HepG2 (cell line): ENCODE data around the gene LSR. TPM values are rescaled to one million over a fixed set of nuclear protein-coding genes. Genes with fewer than 3 reads are reported as not detected.
A peak's percentile ranks its signal among the peaks of the same experiment; 100 is the strongest.

Source experiments
- CREB1 ChIP-seq, 2 experiments: fragments of 450-650 bp in 1 of 2; IDR thresholded peaks; 2 replicates each; pipeline ENCODE4 v1.6.1; 2016 to 2017; ENCODE audit warnings: control low read depth in 1 of 2, mild to moderate bottlenecking in 1 of 2, missing compliant biosample characterization in 1 of 2, missing genetic modification characterization in 1 of 2
- HES4 ChIP-seq: sonication (generic); formaldehyde crosslinking; IDR thresholded peaks from 2 replicates; pipeline ENCODE4 v1.9.0; 2021; ENCODE audit warnings: mild to moderate bottlenecking, missing genetic modification reagents, borderline replicate concordance
- HNRNPH1 ChIP-seq: fragments of 200-400 bp; formaldehyde crosslinking; optimal IDR thresholded peaks from 2 replicates; pipeline ENCODE3; 2017; ENCODE audit warnings: mild to moderate bottlenecking, low read depth, low read length
- IKZF1 ChIP-seq: fragments of 450-650 bp; IDR thresholded peaks from 2 replicates; pipeline ENCODE4 v1.7.1; 2016
- MED13 ChIP-seq: sonication (generic); formaldehyde crosslinking; IDR thresholded peaks from 2 replicates; pipeline ENCODE4 v1.5.0; 2020; ENCODE audit warnings: missing genetic modification reagents
- NCOA5 ChIP-seq: sonication (generic); formaldehyde crosslinking; IDR thresholded peaks from 2 replicates; pipeline ENCODE4 v1.4.0; 2020; ENCODE audit warnings: missing genetic modification reagents
- POLR2AphosphoS2 ChIP-seq: IDR thresholded peaks from 2 replicates; pipeline ENCODE4 v1.6.1; 2011; ENCODE audit warnings: low read depth, low read length, improper control_type of control experiment
- RAD51 ChIP-seq: fragments of 450-650 bp; IDR thresholded peaks from 2 replicates; pipeline ENCODE4 v1.6.1; 2016; ENCODE audit warnings: borderline replicate concordance
- REXO4 ChIP-seq: sonication (generic); formaldehyde crosslinking; IDR thresholded peaks from 2 replicates; pipeline ENCODE4 v1.8.0; 2022; ENCODE audit warnings: missing genetic modification reagents, mild to moderate bottlenecking, borderline replicate concordance
- SUZ12 ChIP-seq: fragments of 150-350 bp; IDR thresholded peaks from 2 replicates; pipeline ENCODE4 v1.6.1; 2014; ENCODE audit warnings: low read depth, low read length
- U2AF2 ChIP-seq: fragments of 200-400 bp; formaldehyde crosslinking; IDR thresholded peaks from 2 replicates; pipeline ENCODE4 v1.6.1; 2017; ENCODE audit warnings: low read depth, mild to moderate bottlenecking, low read length
- ZFP36L2 ChIP-seq: sonication (generic); formaldehyde crosslinking; IDR thresholded peaks from 2 replicates; pipeline ENCODE4 v1.4.0; 2020; ENCODE audit warnings: missing genetic modification reagents
- ZKSCAN5 ChIP-seq: sonication (generic); formaldehyde crosslinking; IDR thresholded peaks from 2 replicates; pipeline ENCODE4 v1.5.1; 2020; ENCODE audit warnings: mild to moderate bottlenecking, missing genetic modification reagents
- ZNF160 ChIP-seq: sonication (generic); formaldehyde crosslinking; IDR thresholded peaks from 2 replicates; pipeline ENCODE4 v1.8.0; 2022; ENCODE audit warnings: mild to moderate bottlenecking, inconsistent platforms, missing genetic modification reagents
- ZNF484 ChIP-seq: sonication (generic); formaldehyde crosslinking; IDR thresholded peaks from 2 replicates; pipeline ENCODE4 v1.5.1; 2020; ENCODE audit warnings: mild to moderate bottlenecking, low read depth, missing genetic modification reagents, borderline replicate concordance
- ZNF614 ChIP-seq: IDR thresholded peaks from 2 replicates; pipeline ENCODE4 v1.6.1; 2018; ENCODE audit warnings: missing biosample characterization, missing genetic modification reagents, inconsistent platforms, borderline replicate concordance
- ZNF674 ChIP-seq: sonication (generic); formaldehyde crosslinking; IDR thresholded peaks from 2 replicates; pipeline ENCODE4 v1.5.0; 2020; ENCODE audit warnings: low read depth, mild to moderate bottlenecking, missing genetic modification reagents
- ZNF773 ChIP-seq: sonication (generic); formaldehyde crosslinking; IDR thresholded peaks from 2 replicates; pipeline ENCODE4 v1.4.0; 2020; ENCODE audit warnings: missing genetic modification reagents, borderline replicate concordance
- ZSCAN30 ChIP-seq: sonication (generic); formaldehyde crosslinking; IDR thresholded peaks from 2 replicates; pipeline ENCODE4 v1.5.0; 2020; ENCODE audit warnings: mild to moderate bottlenecking, missing genetic modification reagents
- polyA plus RNA-seq, 8 experiments: library from polyadenylated mRNA; depleted of rRNA in 3 of 8; stranded (reverse) in 7 of 8; unstranded in 1 of 8; fragments of >200 nt; fragmentation: Illumina TruSeq in 4 of 8; extraction: Trizol in 4 of 8; gene quantifications; 2 replicates each; pipeline versions ENCODE4 v1.2.1 to v1.2.3, GENCODE V29; 2011 to 2016; ENCODE audit warnings: low read depth in 4 of 8, missing spikeins in 1 of 8, mixed read lengths in 1 of 8; ENCODE audit not compliant: insufficient read depth in 1 of 8
- total RNA-seq, 5 experiments: library from RNA; depleted of rRNA; stranded (reverse); fragments of >200 nt; fragmentation: Illumina TruSeq; extraction: Trizol; gene quantifications; 2 replicates each; pipeline ENCODE4 v1.2.3, GENCODE V29; 2016; ENCODE audit warnings: low read depth in 1 of 5
- TF ChIP-seq, protein P1 (sequence below): sonication (generic); formaldehyde crosslinking; IDR thresholded peaks from 2 replicates; pipeline ENCODE4 v1.5.0; 2020; ENCODE audit warnings: missing genetic modification reagents
- TF ChIP-seq, protein P2 (sequence below): sonication (generic); formaldehyde crosslinking; IDR thresholded peaks from 2 replicates; pipeline ENCODE4 v1.8.0; 2023; ENCODE audit warnings: mild to moderate bottlenecking, missing genetic modification reagents
- TF ChIP-seq, protein P3 (sequence below): sonication (generic); formaldehyde crosslinking; IDR thresholded peaks from 2 replicates; pipeline ENCODE4 v1.4.0; 2020; ENCODE audit warnings: missing genetic modification reagents, borderline replicate concordance
- TF ChIP-seq, protein P4 (sequence below): sonication (generic); formaldehyde crosslinking; IDR thresholded peaks from 2 replicates; pipeline ENCODE4 v1.4.0; 2020; ENCODE audit warnings: mild to moderate bottlenecking, missing genetic modification reagents

Gene LSR
- total and polyA plus RNA-seq, 2 of the 13 experiments (the other 11 are each of a cell fraction or from before 2014, with no cell fraction given) = 29.2 to 79.2 TPM

DNA sequence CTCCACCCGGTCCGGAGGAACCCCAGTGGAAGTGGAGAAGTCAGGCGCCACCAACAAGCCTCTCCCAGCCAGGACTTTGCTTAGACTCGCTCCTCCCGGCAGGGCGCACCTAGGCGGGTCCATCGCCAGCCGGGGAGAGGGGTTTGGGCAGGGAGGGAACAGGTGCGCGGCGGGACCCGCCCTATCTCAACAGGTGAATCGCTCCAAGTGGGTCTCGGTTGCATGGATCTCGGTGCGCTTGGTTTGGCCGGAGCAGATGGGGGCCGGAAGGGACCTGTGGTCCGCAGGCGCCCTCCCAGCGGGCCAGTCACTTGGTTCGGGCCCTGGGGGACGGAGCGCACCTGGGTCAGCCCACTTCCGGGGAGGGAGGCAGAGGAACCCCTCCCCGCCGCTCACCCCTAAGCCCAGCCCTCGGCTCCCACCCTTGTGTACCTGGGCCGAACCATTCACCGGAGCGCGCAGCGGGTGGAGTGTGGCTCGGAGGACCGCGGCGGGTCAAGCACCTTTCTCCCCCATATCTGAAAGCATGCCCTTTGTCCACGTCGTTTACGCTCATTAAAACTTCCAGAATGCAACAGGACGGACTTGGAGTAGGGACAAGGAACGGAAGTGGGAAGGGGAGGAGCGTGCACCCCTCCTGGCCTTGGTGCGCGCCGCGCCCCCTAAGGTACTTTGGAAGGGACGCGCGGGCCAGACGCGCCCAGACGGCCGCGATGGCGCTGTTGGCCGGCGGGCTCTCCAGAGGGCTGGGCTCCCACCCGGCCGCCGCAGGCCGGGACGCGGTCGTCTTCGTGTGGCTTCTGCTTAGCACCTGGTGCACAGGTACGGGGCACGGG, at the start of gene LSR (continued):
- 0 out of 2 replicates have a peak, but pooled peaks have one; percentile 12 for TF ChIP-seq U2AF2
- TF ChIP-seq, protein P1, sequence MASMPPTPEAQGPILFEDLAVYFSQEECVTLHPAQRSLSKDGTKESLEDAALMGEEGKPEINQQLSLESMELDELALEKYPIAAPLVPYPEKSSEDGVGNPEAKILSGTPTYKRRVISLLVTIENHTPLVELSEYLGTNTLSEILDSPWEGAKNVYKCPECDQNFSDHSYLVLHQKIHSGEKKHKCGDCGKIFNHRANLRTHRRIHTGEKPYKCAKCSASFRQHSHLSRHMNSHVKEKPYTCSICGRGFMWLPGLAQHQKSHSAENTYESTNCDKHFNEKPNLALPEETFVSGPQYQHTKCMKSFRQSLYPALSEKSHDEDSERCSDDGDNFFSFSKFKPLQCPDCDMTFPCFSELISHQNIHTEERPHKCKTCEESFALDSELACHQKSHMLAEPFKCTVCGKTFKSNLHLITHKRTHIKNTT = no peak
- TF ChIP-seq, protein P2, sequence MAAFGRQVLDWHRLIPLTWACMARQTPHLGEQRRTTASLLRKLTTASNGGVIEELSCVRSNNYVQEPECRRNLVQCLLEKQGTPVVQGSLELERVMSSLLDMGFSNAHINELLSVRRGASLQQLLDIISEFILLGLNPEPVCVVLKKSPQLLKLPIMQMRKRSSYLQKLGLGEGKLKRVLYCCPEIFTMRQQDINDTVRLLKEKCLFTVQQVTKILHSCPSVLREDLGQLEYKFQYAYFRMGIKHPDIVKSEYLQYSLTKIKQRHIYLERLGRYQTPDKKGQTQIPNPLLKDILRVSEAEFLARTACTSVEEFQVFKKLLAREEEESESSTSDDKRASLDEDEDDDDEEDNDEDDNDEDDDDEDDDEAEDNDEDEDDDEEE (CRISPR knock-in tag) = peak; percentile 95
- TF ChIP-seq REXO4 (CRISPR knock-in tag) = no peak
- no peak for TF ChIP-seq ZFP36L2
- no peak for TF ChIP-seq POLR2AphosphoS2
- no peak for TF ChIP-seq CREB1 (IDR thresholded peaks at IDR 0.05)
- TF ChIP-seq CREB1 (CRISPR knock-in tag; IDR thresholded peaks at IDR 0.05) = no peak; the same call in 1 of the 2 replicates
- TF ChIP-seq RAD51 = no peak
- TF ChIP-seq ZKSCAN5 (CRISPR knock-in tag) = 0 out of 2 replicates have a peak, but pooled peaks have one; percentile 34
- TF ChIP-seq MED13 (CRISPR knock-in tag) = peak; percentile 63; the same call in 1 of the 2 replicates
- TF ChIP-seq, protein P3, sequence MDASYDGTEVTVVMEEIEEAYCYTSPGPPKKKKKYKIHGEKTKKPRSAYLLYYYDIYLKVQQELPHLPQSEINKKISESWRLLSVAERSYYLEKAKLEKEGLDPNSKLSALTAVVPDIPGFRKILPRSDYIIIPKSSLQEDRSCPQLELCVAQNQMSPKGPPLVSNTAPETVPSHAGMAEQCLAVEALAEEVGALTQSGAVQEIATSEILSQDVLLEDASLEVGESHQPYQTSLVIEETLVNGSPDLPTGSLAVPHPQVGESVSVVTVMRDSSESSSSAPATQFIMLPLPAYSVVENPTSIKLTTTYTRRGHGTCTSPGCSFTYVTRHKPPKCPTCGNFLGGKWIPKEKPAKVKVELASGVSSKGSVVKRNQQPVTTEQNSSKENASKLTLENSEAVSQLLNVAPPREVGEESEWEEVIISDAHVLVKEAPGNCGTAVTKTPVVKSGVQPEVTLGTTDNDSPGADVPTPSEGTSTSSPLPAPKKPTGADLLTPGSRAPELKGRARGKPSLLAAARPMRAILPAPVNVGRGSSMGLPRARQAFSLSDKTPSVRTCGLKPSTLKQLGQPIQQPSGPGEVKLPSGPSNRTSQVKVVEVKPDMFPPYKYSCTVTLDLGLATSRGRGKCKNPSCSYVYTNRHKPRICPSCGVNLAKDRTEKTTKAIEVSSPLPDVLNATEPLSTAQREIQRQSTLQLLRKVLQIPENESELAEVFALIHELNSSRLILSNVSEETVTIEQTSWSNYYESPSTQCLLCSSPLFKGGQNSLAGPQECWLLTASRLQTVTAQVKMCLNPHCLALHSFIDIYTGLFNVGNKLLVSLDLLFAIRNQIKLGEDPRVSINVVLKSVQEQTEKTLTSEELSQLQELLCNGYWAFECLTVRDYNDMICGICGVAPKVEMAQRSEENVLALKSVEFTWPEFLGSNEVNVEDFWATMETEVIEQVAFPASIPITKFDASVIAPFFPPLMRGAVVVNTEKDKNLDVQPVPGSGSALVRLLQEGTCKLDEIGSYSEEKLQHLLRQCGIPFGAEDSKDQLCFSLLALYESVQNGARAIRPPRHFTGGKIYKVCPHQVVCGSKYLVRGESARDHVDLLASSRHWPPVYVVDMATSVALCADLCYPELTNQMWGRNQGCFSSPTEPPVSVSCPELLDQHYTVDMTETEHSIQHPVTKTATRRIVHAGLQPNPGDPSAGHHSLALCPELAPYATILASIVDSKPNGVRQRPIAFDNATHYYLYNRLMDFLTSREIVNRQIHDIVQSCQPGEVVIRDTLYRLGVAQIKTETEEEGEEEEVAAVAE (CRISPR knock-in tag) = peak; percentile 63; the same call in 1 of the 2 replicates
- peak; percentile 98 for TF ChIP-seq ZNF674 (CRISPR knock-in tag)
- TF ChIP-seq NCOA5 (CRISPR knock-in tag) = no peak
- TF ChIP-seq HNRNPH1 = no peak
- TF ChIP-seq ZNF614 (CRISPR knock-in tag) = peak; percentile 33; the same call in 1 of the 2 replicates
- no peak for TF ChIP-seq ZNF484 (CRISPR knock-in tag)
- peak; percentile 77; the same call in 1 of the 2 replicates for TF ChIP-seq ZNF773 (CRISPR knock-in tag)
- no peak for TF ChIP-seq SUZ12
- TF ChIP-seq ZSCAN30 (CRISPR knock-in tag) = 0 out of 2 replicates have a peak, but pooled peaks have one; percentile 36
- TF ChIP-seq ZNF160 (CRISPR knock-in tag) = peak; percentile 91
- peak; percentile 89 for TF ChIP-seq HES4 (CRISPR knock-in tag)
- no peak for TF ChIP-seq IKZF1
- TF ChIP-seq, protein P4, sequence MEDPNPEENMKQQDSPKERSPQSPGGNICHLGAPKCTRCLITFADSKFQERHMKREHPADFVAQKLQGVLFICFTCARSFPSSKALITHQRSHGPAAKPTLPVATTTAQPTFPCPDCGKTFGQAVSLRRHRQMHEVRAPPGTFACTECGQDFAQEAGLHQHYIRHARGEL = no peak
